Measurements from ENCODE around the gene CDH3. TPM values are rescaled to one million over a fixed set of nuclear protein-coding genes. Genes with fewer than 3 reads are reported as not detected.
A peak's percentile ranks its signal among the peaks of the same experiment; 100 is the strongest.

CDH3 gene
- total RNA-seq, 2 donors from 2014 or later = 0.37 to 0.42 TPM

DNA sequence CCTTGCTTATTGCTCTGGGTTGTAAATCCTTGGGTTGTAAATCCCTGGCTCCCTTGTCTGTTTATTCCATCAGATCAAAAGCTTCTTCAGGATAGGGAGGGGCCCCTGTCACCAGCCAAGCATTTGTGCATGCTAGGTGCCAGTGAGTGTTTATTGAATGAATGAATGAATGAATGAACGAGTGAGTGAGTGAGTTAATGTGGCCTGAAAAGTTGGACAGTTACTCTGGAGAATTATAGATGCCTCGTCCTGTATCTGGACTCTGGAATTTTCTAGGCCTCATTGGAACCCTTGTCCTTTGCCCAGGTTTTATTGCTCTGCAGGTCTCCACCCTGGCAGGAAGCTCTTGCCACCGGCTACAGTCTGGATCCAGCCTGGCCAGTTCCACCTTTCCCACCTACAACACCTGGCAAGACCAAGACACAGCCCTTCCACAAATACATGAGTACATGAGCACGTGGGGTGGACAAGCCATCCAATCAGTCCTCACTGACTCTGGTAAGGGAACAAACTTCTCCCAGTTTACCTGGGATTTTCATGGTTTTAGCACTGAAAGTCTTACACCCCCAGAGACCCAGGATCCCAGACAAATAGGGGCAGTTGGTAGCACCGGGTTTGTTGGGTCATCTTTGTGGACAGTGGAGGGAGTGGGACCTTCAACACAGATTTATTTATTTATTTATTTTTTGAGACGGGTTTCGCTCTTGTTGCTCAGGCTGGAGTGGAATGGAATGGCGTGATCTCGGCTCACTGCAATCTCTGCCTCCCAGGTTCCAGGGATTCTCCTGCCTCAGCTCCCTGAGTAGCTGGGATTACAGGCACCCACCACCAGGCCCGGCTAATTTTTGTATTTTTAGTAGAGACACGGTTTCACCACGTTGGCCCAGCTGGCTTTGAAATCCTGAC lies 77.3 kb downstream of the CDH3 start:
- no peaks in the 10 kb centered on the region for H3K9me3 ChIP-seq (ENCODE audit: control insufficient read depth, low read length, poor library complexity, severe bottlenecking)
- Mint-ChIP-seq H3K4me3 (no peak overlapping the region), H3K27ac (no peak overlapping the region), H3K4me1 (peaks cover 2% of the 10 kb centered on the region), H3K27me3 (peaks cover 9% of the 10 kb centered on the region), H3K36me3 (ENCODE audit: low read depth) (no peaks in the 10 kb centered on the region)
- ATAC-seq (no peak), DNase-seq (no peak)

DNA sequence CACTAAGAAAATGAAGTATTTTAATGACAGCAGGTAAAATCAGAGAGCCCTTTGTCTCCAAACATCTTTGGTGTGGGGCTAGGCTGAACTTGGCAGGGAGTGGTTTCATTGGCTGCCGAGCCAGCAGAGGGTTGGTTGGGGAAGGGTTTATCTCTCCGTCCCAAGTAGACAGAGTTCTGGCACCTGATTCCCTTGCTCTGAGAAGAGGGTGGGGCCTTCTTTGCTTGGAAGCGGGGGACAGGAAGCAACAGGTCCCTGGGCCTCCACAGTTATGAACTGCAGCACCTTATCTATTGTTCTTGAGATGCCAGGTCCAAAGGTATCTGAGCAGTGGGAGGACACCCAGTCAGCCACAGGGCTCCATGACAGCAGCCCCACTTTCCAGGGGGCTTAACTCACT lies 79.7 kb downstream of the CDH3 start:
- ATAC-seq (no peak), DNase-seq (no peak)
- H3K9me3 ChIP-seq (ENCODE audit: control insufficient read depth, low read length, poor library complexity, severe bottlenecking) = no peaks in the 10 kb centered on the region
- H3K27ac Mint-ChIP-seq = no peak overlapping the region
- no peaks in the 10 kb centered on the region for H3K36me3 Mint-ChIP-seq (ENCODE audit: low read depth)
- H3K27me3 Mint-ChIP-seq = peaks cover 12% of the 10 kb centered on the region
- H3K4me1 Mint-ChIP-seq = peaks cover 2% of the 10 kb centered on the region
- no peak overlapping the region for H3K4me3 Mint-ChIP-seq

DNA sequence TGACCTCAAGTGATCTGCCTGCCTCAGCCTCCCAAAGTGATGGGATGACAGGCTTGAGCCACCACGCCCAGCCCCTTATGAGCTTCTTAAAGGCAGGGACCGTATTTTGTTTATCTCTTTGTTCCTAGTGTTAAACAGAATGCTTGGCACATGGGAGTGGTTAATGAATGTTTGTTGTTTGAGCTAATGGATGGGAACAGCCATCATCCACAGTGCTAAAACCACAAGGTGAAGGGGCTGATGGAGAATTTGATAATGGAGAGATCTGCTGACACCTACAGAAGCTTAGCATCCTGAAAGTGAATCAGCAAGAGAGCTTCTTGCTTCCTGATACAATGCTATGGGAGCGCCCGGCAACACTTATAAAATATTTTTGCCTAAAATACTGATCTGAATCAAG lies 83.4 kb downstream of the CDH3 start:
- H3K27me3 Mint-ChIP-seq = peaks cover 12% of the 10 kb centered on the region
- no peak for ATAC-seq
- no peaks in the 10 kb centered on the region for H3K9me3 ChIP-seq (ENCODE audit: control insufficient read depth, low read length, poor library complexity, severe bottlenecking)
- no peak for DNase-seq
- no peak overlapping the region for H3K4me3 Mint-ChIP-seq
- H3K27ac Mint-ChIP-seq = no peak overlapping the region
- no peaks in the 10 kb centered on the region for H3K36me3 Mint-ChIP-seq (ENCODE audit: low read depth)
- H3K4me1 Mint-ChIP-seq = peaks cover 2% of the 10 kb centered on the region

DNA sequence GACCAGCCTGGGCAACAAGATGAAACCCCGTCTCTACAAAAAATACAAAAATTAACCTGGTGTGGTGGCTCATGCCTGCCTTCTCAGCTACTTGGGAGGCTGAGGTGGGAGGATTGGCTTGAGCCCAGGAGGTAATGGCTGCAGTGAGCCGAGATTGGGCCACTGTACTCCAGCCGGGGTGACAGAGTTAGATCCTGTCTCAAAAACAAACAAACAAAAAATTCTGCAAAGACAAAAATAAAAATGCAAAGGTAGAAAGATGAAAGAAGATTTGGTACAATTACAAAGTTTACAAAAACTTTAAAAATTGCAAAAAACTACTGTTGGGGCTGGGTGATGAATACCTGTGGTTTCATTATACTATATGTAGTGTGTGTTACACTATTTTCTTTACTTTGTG lies 86.5 kb downstream of the CDH3 start:
- Mint-ChIP-seq H3K36me3 (ENCODE audit: low read depth) (peaks cover 2% of the 10 kb centered on the region), H3K4me3 (no peak overlapping the region), H3K27me3 (peaks cover 29% of the 10 kb centered on the region), H3K27ac (no peak overlapping the region), H3K4me1 (no peaks in the 10 kb centered on the region)
- ATAC-seq (no peak), DNase-seq (no peak)
- no peaks in the 10 kb centered on the region for H3K9me3 ChIP-seq (ENCODE audit: control insufficient read depth, low read length, poor library complexity, severe bottlenecking)

DNA sequence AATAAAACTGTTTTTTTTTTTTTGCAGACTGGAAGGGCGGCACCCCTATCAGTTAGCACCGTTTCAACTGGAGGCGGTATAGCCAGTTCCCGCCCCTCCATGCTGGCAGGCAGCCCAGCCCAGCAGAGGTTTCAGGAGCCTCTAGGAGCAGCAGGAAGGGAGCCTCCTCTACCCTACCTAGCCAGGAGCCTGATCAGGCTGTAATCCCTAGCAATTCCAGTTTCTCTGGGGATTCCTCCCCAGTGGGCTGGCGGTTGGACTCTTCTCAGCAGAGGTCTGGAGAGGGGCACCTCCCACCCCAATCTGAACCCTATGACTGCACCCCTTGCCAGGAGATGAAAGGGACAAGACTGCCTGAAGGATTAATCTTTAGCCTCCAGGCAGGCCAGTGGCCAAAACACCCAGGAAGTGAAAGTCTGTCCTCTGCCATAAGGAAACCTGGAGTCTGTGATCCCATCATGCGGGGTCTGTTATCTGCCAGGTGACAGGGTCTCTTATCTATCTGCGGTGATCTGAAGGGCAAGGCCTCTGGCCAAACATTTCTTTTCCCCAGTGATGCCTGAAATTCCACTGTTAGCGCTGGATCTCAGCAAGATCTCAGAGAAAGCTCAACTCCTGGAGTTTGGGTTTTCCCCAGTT lies 87.1 kb downstream of the CDH3 start:
- H3K4me1 Mint-ChIP-seq = no peaks in the 10 kb centered on the region
- peaks cover 28% of the 10 kb centered on the region for H3K27me3 Mint-ChIP-seq
- no peak for ATAC-seq
- H3K36me3 Mint-ChIP-seq (ENCODE audit: low read depth) = peaks cover 2% of the 10 kb centered on the region
- no peak overlapping the region for H3K27ac Mint-ChIP-seq
- no peaks in the 10 kb centered on the region for H3K9me3 ChIP-seq (ENCODE audit: control insufficient read depth, low read length, poor library complexity, severe bottlenecking)
- no peak for DNase-seq
- H3K4me3 Mint-ChIP-seq = no peak overlapping the region

DNA sequence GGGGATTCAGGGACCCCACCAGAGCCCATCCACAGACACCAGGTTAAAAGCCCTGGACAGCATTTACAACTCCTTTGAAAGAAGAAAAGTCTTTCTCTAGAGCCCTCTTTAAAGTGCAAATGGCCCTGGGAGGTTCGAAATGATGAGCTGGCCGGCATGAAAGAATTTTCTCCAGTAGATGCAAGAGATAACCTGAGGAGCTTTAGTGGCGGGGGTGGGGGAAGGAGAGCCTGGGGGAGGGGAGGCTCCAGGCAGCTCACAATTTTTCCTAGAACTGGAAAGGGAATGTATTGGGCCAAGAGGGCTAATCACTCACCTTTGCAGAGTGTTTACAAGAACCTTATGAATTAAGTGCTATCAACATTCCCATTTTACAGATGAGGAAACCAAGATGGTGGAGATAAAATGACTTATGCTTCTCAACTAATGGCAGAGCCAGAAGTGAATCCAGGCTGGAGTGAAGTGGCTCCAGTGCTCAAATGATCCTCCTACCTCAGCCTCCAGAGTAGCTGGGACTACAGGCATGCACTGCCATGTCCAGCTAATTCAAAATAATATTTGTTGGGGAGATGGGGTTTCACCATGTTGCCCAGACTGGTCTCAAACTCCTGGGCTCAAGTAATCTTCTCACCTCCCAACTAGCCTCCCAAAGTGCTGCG lies 87.8 kb downstream of the CDH3 start:
- no peaks in the 10 kb centered on the region for H3K9me3 ChIP-seq (ENCODE audit: control insufficient read depth, low read length, poor library complexity, severe bottlenecking)
- peaks cover 27% of the 10 kb centered on the region for H3K27me3 Mint-ChIP-seq
- peaks cover 3% of the 10 kb centered on the region for H3K4me1 Mint-ChIP-seq
- DNase-seq = no peak
- H3K27ac Mint-ChIP-seq = no peak overlapping the region
- H3K36me3 Mint-ChIP-seq (ENCODE audit: low read depth) = peaks cover 5% of the 10 kb centered on the region
- no peak for ATAC-seq
- no peak overlapping the region for H3K4me3 Mint-ChIP-seq

DNA sequence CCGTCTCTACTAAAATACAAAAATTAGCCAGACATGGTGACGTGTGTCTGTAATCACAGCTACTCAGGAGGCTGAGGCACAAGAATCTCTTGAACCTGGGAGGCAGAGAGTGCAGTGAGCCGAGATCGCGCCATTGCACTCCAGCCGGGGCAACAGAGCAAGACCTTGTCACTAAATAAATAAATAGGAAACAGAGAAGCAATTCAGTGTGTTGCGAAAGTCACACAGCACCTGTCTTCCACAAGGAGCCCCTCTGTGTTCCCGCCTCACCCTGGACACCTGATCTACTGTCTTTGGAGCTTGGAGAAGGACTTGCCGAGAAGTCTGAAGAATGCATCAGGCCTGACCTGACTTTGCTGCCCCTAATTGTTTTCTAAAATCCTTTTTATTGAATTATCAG lies 88.5 kb downstream of the CDH3 start:
- H3K36me3 Mint-ChIP-seq (ENCODE audit: low read depth) = peaks cover 5% of the 10 kb centered on the region
- peaks cover 3% of the 10 kb centered on the region for H3K4me1 Mint-ChIP-seq
- H3K27me3 Mint-ChIP-seq = peaks cover 34% of the 10 kb centered on the region

DNA sequence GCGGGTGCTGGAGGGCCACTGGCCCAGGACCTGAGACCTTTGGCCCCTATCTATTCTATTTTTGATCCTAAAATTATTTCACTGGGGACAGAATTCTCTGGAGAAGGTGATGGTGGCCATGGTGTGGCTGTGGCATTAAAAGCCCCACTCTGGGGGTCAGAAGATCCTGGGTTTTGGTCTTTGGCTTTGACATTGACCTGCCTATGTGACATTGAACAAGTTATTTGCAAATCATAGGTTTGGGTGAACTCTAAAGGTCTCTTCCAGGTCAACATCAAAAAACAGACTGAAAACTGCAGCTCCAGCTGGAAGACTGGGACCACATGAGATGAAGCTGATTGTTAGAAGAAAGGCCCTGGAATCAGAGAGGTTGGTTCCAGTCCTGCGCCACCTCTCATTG lies 89.7 kb downstream of the CDH3 start:
- ATAC-seq (no peak), DNase-seq (no peak)
- H3K9me3 ChIP-seq (ENCODE audit: control insufficient read depth, low read length, poor library complexity, severe bottlenecking) = no peaks in the 10 kb centered on the region
- peaks cover 5% of the 10 kb centered on the region for H3K36me3 Mint-ChIP-seq (ENCODE audit: low read depth)
- H3K4me3 Mint-ChIP-seq = no peak overlapping the region
- H3K27me3 Mint-ChIP-seq = peaks cover 35% of the 10 kb centered on the region
- H3K4me1 Mint-ChIP-seq = peaks cover 3% of the 10 kb centered on the region
- H3K27ac Mint-ChIP-seq = no peak overlapping the region

More for the DNA sequence above, 88.5 kb downstream of the CDH3 start:
- H3K9me3 ChIP-seq (ENCODE audit: control insufficient read depth, low read length, poor library complexity, severe bottlenecking) = no peaks in the 10 kb centered on the region
- no peak overlapping the region for H3K4me3 Mint-ChIP-seq
- ATAC-seq = no peak
- DNase-seq = no peak
- H3K27ac Mint-ChIP-seq = no peak overlapping the region

DNA sequence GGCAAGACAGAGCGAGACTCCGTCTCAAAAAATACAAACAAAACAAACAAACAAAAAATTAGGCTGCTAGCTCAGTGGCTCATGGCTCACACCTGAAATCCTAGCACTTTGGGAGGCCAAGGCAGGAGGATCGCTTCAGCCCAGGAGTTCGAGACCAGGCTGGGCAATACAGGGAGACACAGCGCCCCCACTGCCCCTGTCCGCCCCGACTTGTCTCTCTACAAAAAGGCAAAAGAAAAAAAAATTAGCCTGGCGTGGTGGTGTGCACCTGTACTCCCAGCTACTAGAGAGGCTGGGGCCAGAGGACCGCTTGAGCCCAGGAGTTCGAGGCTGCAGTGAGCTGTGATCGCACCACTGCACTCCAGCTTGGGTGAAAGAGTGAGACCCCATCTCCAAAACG lies 91.5 kb downstream of the CDH3 start:
- DNase-seq = no peak
- Mint-ChIP-seq H3K27ac (no peak overlapping the region), H3K27me3 (peaks cover 52% of the 10 kb centered on the region)

DNA sequence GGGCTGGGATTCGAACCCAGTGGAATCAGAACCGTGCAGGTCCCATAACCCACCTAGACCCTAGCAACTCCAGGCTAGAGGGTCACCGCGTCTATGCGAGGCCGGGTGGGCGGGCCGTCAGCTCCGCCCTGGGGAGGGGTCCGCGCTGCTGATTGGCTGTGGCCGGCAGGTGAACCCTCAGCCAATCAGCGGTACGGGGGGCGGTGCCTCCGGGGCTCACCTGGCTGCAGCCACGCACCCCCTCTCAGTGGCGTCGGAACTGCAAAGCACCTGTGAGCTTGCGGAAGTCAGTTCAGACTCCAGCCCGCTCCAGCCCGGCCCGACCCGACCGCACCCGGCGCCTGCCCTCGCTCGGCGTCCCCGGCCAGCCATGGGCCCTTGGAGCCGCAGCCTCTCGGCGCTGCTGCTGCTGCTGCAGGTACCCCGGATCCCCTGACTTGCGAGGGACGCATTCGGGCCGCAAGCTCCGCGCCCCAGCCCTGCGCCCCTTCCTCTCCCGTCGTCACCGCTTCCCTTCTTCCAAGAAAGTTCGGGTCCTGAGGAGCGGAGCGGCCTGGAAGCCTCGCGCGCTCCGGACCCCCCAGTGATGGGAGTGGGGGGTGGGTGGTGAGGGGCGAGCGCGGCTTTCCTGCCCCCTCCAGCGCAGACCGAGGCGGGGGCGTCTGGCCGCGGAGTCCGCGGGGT lies 92.1 kb downstream of the CDH3 start, which contains the start of gene CDH1:
Gene CDH1 (plus strand): TSS at position 247 of the 684 bp plus-strand sequence. CDS start 124 bp downstream, at position 371.
- Mint-ChIP-seq H3K36me3 (ENCODE audit: low read depth) (peaks cover 5% of the 10 kb centered on the region), H3K4me3 (peak within 1 kb of the TSS; percentile 73), H3K4me1 (peaks cover 5% of the 10 kb centered on the region), H3K27ac (no peak within 1 kb of the TSS), H3K27me3 (peaks cover 53% of the 10 kb centered on the region)
- ATAC-seq = peak; percentile 57
- no peaks in the 10 kb centered on the region for H3K9me3 ChIP-seq (ENCODE audit: control insufficient read depth, low read length, poor library complexity, severe bottlenecking)
- peak in 1 of 3 donors; percentile 23 for DNase-seq

More for the DNA sequence above, 91.5 kb downstream of the CDH3 start:
- H3K4me3 Mint-ChIP-seq = peak overlapping the region; percentile 45
- H3K4me1 Mint-ChIP-seq = peaks cover 5% of the 10 kb centered on the region
- peaks cover 5% of the 10 kb centered on the region for H3K36me3 Mint-ChIP-seq (ENCODE audit: low read depth)
- ATAC-seq = no peak
- no peaks in the 10 kb centered on the region for H3K9me3 ChIP-seq (ENCODE audit: control insufficient read depth, low read length, poor library complexity, severe bottlenecking)

DNA sequence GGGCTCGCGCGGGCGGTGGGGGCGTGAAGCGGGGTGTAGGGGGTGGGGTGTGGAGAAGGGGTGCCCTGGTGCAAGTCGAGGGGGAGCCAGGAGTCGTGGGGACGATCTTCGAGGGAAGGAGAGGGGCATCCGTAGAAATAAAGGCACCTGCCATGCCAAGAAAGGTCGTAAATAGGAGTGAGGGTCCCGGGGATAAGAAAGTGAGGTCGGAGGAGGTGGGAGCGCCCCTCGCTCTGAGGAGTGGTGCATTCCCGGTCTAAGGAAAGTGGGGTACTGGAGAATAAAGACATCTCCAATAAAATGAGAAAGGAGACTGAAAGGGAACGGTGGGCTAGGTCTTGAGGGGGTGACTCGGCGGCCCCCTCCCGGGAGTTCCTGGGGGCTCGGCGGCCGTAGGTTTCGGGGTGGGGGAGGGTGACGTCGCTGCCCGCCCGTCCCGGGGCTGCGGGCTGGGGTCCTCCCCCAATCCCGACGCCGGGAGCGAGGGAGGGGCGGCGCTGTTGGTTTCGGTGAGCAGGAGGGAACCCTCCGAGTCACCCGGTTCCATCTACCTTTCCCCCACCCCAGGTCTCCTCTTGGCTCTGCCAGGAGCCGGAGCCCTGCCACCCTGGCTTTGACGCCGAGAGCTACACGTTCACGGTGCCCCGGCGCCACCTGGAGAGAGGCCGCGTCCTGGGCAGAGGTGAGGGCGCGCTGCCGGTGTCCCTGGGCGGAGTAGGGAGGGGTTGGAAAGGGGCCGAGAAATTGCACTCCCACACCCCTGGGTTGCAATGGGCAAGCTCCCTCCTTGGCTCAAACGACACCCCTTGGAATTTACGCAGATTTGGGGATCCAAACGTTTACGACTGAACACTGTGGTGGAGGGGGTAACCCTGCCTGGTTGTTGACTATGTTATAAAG lies 92.9 kb downstream of the CDH3 start:
- Mint-ChIP-seq H3K36me3 (ENCODE audit: low read depth) (peaks cover 5% of the 10 kb centered on the region), H3K4me3 (peak overlapping the region; percentile 73), H3K27ac (no peak overlapping the region), H3K27me3 (peaks cover 53% of the 10 kb centered on the region), H3K4me1 (peaks cover 5% of the 10 kb centered on the region)
- H3K9me3 ChIP-seq (ENCODE audit: control insufficient read depth, low read length, poor library complexity, severe bottlenecking) = no peaks in the 10 kb centered on the region
- ATAC-seq (no peak), DNase-seq (no peak)

DNA sequence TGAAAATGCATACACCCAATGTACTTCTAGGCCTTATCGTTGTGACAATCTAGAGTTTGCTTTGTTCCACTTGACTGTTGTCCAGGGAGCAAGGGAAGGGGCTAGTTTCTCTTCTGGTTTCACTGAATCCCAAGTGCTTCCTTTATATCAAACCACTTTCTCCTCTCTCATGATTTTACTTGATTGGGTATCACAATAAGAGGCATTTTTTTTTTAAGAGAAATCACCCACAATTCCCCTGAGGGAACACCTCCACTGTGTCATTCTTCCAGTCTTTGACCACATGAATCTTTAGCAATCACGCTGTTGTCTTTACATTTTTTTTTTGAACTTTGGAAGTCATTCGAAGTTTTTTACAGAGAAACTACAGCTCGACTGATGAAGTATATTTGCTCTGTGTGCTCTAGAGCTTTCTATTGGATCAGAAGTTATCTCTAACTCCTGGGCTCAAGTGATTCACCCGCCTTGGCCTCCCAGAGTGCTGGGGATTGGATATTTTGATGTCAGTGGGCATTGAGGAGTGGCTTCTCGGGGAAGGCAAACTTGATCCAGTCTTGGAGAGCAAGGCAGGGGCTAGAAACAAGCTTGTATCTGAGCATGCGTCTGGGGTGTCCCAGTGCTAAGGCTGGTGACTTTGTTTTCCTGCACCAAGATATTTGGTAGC lies 95.0 kb downstream of the CDH3 start:
- no peak for ATAC-seq
- peaks cover 5% of the 10 kb centered on the region for H3K4me1 Mint-ChIP-seq

More for the DNA sequence above, 95.0 kb downstream of the CDH3 start:
- no peak for DNase-seq
- no peaks in the 10 kb centered on the region for H3K9me3 ChIP-seq (ENCODE audit: control insufficient read depth, low read length, poor library complexity, severe bottlenecking)
- peaks cover 5% of the 10 kb centered on the region for H3K36me3 Mint-ChIP-seq (ENCODE audit: low read depth)
- no peak overlapping the region for H3K27ac Mint-ChIP-seq
- H3K27me3 Mint-ChIP-seq = peaks cover 54% of the 10 kb centered on the region
- H3K4me3 Mint-ChIP-seq = no peak overlapping the region

Data from T-helper 17 cell (primary cell).